ENCODE results near the gene ERGIC1. TPM values are rescaled to one million over a fixed set of nuclear protein-coding genes. Genes with fewer than 3 reads are reported as not detected.
A peak's percentile ranks its signal among the peaks of the same experiment; 100 is the strongest.

ERGIC1 gene
- total and polyA plus RNA-seq, 10 of the 15 experiments (the other 5 are each of a cell fraction or from before 2014, with no cell fraction given), result 8.8 to 104 (median 76.3) TPM

DNA sequence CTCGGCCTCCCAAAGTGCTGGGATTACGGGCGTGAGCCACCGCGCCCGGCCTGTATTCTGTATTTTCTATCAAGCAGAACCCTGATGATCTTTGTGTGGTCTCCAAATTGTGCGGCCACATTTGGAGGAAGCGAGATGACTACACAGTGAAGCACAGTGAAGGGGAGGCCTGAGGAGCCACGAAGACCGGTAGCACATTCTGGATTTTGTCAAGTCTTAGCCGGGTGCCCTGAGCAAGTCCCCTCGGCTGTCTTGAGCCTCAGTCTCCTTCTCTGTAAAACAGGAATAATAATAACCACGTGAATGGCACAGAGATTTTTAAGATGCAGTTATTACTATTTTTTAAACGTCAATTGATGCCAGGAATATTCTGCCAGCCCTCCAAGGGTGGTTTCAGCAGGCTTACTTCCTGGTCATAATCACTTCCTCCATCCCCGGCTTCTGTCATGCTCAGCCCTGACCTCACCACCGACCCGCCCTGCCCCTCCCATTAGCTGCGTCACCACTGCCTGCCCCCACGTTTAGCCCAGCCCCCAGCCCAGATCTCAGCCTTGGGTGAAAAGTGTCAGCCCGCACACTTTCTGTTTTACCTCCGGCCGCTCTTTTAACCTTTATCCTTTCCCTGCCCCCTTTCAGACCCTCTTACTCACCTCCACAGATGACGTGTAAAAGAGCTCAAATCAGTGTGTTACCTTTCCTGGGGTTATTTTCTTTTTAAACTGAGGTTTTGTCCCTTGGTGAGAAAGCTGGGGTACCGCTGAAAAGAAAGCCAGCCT, 27.0 kb upstream of the ERGIC1 start (continued):
- TF ChIP-seq, protein P1, sequence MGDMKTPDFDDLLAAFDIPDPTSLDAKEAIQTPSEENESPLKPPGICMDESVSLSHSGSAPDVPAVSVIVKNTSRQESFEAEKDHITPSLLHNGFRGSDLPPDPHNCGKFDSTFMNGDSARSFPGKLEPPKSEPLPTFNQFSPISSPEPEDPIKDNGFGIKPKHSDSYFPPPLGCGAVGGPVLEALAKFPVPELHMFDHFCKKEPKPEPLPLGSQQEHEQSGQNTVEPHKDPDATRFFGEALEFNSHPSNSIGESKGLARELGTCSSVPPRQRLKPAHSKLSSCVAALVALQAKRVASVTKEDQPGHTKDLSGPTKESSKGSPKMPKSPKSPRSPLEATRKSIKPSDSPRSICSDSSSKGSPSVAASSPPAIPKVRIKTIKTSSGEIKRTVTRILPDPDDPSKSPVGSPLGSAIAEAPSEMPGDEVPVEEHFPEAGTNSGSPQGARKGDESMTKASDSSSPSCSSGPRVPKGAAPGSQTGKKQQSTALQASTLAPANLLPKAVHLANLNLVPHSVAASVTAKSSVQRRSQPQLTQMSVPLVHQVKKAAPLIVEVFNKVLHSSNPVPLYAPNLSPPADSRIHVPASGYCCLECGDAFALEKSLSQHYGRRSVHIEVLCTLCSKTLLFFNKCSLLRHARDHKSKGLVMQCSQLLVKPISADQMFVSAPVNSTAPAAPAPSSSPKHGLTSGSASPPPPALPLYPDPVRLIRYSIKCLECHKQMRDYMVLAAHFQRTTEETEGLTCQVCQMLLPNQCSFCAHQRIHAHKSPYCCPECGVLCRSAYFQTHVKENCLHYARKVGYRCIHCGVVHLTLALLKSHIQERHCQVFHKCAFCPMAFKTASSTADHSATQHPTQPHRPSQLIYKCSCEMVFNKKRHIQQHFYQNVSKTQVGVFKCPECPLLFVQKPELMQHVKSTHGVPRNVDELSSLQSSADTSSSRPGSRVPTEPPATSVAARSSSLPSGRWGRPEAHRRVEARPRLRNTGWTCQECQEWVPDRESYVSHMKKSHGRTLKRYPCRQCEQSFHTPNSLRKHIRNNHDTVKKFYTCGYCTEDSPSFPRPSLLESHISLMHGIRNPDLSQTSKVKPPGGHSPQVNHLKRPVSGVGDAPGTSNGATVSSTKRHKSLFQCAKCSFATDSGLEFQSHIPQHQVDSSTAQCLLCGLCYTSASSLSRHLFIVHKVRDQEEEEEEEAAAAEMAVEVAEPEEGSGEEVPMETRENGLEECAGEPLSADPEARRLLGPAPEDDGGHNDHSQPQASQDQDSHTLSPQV (IDR thresholded peaks at IDR 0.05), result no peak
- TF ChIP-seq CBX5 (IDR thresholded peaks at IDR 0.05; ENCODE audit: low read depth) (0 out of 2 replicates have a peak, but pooled peaks have one; percentile 61), CHD1 (IDR thresholded peaks at IDR 0.05; ENCODE audit: low read depth, low read length) (no peak), CREB1 (IDR thresholded peaks at IDR 0.05; ENCODE audit: low read depth) (peak; percentile 97), NFYB (IDR thresholded peaks at IDR 0.05; ENCODE audit: insufficient read depth, low read depth, low read length) (no peak), SRF (IDR thresholded peaks at IDR 0.05; ENCODE audit: low read depth in 2 of 2, low read length in 2 of 2) (no peak), JUND (IDR thresholded peaks at IDR 0.05; ENCODE audit: low read depth, low read length) (no peak), ZNF384 (IDR thresholded peaks at IDR 0.05; ENCODE audit: borderline replicate concordance, low read depth, low read length) (no peak), ZNF217 (IDR thresholded peaks at IDR 0.05) (no peak), ATF7 (IDR thresholded peaks at IDR 0.05; ENCODE audit: low read depth) (peak; percentile 88), SMAD1 (IDR thresholded peaks at IDR 0.05; ENCODE audit: low read depth, partially characterized antibody) (no peak), EGR1 (IDR thresholded peaks at IDR 0.05; ENCODE audit: borderline replicate concordance in 1 of 2, low read depth in 2 of 2, low read length in 2 of 2) (peak in 1 of 2 experiments; percentile 55; a peak in 1 of 3 replicates), BRCA1 (IDR thresholded peaks at IDR 0.05; ENCODE audit: low read depth, low read length) (no peak), NR2C1 (IDR thresholded peaks at IDR 0.05) (peak; percentile 52), GATAD2B (conservative IDR thresholded peaks at IDR 0.05; ENCODE audit: low read depth) (no peak), ZBED1 (IDR thresholded peaks at IDR 0.05; ENCODE audit: borderline replicate concordance) (no peak; the same call in 1 of the 2 replicates)
- TF ChIP-seq, protein P2, sequence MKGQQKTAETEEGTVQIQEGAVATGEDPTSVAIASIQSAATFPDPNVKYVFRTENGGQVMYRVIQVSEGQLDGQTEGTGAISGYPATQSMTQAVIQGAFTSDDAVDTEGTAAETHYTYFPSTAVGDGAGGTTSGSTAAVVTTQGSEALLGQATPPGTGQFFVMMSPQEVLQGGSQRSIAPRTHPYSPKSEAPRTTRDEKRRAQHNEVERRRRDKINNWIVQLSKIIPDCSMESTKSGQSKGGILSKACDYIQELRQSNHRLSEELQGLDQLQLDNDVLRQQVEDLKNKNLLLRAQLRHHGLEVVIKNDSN (IDR thresholded peaks at IDR 0.05; ENCODE audit: borderline replicate concordance, extremely low read length, insufficient read depth, low read depth, low read length), result no peak
- TF ChIP-seq, protein P3, sequence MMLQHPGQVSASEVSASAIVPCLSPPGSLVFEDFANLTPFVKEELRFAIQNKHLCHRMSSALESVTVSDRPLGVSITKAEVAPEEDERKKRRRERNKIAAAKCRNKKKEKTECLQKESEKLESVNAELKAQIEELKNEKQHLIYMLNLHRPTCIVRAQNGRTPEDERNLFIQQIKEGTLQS (IDR thresholded peaks at IDR 0.05; ENCODE audit: borderline replicate concordance, extremely low read depth, low read depth, low read length), result no peak
- TF ChIP-seq, protein P4, sequence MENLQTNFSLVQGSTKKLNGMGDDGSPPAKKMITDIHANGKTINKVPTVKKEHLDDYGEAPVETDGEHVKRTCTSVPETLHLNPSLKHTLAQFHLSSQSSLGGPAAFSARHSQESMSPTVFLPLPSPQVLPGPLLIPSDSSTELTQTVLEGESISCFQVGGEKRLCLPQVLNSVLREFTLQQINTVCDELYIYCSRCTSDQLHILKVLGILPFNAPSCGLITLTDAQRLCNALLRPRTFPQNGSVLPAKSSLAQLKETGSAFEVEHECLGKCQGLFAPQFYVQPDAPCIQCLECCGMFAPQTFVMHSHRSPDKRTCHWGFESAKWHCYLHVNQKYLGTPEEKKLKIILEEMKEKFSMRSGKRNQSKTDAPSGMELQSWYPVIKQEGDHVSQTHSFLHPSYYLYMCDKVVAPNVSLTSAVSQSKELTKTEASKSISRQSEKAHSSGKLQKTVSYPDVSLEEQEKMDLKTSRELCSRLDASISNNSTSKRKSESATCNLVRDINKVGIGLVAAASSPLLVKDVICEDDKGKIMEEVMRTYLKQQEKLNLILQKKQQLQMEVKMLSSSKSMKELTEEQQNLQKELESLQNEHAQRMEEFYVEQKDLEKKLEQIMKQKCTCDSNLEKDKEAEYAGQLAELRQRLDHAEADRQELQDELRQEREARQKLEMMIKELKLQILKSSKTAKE (IDR thresholded peaks at IDR 0.05; ENCODE audit: low read depth, poor library complexity, severe bottlenecking), result peak; percentile 81
